ENCODE data around the gene ZDHHC7.
"Not testable (repeated sequence)": the region's sequence is repeated elsewhere in the genome, so short reads cannot be mapped to it uniquely, and the experiment has no call there.

The ZDHHC7 gene

GRCh38 chr16:84938616-84939015 is 72.7 kb downstream of the ZDHHC7 start:
- DNase-seq (ENCODE audit: low spot score), result not testable (repeated sequence)

GRCh38 chr16:84937196-84938005 is 73.9 kb downstream of the ZDHHC7 start:
- DNase-seq (ENCODE audit: low spot score), result no peak

DNA sequence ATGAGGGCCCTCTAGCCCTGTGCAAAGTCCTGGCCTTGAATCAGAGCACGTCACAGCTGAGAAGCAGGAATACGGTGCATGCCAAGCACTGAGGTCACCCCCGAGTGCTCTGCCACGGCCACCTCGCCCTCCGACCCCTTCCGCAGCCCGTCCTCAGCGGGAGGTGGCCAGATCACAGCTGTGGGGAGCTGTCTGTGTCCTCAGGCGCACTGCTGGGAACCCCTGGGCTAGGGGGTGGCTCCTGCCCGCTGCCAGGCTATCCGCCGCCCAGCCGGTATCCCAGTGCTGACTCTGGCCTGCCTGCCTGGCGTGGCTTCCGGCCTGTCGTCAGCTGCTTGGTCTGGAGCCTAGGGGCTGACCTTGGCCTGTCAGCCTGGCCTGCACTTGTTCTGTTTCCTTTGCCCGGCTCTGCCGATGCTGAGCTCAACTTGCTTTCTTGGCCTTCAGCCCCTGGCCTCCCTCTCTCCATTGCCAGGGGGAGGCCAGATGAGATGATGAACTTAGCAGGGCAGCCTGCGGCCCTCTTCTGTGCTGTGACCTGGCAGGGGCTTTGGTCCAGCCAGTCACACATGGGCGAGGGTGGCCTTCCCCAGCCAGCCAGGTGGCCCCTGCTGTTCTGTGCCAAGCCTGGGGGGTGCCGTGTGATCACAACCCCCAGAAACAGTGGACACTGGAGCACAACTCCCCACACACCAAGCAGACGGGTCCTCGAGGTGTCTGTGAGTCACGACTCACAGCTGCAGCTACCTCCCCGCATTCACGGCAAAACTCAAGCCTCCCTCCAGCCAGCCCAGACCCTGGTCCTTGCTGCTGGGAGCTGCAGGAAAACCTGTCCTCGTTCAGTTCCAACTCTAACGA is 77.3 kb downstream of the ZDHHC7 start:
- DNase-seq (ENCODE audit: low spot score), result no peak

DNA sequence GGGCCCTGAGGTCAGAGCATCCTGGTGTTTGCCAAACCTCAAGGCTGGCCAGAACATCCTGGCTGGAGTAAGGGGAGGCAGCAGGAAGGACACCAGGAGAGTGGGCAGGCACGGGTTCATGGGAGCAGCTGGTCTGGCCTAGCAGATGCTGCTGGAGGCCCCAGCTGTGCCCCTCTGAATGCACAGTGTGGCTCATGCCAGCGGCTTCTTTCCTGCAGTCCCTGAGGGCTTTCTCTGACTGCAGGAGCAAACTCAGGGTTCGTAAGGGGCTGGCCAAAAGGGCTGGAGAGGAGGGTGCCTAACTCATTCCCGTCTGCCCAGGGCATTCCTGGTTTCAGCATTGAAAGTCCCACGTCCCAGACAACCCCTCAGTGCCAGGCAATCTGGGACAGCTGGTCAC is 78.7 kb downstream of the ZDHHC7 start:
- no peak for DNase-seq (ENCODE audit: low spot score)

GRCh38 chr16:84931506-84931905 is 79.8 kb downstream of the ZDHHC7 start:
- DNase-seq (ENCODE audit: low spot score), result no peak

DNA sequence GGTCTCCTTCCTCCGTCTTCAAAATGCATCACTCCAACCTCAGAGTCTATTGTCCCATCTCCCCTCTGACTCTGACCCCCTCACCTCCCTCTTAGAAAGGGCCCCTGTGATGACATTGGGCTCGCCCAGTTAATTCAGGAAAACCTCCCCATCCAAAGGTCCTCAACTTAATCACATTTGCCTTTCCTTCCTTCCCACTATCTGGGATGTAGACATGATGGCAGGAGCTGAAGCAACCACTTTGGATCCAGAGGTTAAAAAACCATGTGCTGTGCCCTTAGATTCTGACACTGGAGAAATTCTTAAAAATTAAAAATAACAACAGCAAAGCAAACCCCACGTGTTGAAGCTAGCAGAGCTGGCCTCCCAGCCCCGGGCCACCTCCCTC is 80.2 kb downstream of the ZDHHC7 start:
- DNase-seq (ENCODE audit: low spot score), result no peak

DNA sequence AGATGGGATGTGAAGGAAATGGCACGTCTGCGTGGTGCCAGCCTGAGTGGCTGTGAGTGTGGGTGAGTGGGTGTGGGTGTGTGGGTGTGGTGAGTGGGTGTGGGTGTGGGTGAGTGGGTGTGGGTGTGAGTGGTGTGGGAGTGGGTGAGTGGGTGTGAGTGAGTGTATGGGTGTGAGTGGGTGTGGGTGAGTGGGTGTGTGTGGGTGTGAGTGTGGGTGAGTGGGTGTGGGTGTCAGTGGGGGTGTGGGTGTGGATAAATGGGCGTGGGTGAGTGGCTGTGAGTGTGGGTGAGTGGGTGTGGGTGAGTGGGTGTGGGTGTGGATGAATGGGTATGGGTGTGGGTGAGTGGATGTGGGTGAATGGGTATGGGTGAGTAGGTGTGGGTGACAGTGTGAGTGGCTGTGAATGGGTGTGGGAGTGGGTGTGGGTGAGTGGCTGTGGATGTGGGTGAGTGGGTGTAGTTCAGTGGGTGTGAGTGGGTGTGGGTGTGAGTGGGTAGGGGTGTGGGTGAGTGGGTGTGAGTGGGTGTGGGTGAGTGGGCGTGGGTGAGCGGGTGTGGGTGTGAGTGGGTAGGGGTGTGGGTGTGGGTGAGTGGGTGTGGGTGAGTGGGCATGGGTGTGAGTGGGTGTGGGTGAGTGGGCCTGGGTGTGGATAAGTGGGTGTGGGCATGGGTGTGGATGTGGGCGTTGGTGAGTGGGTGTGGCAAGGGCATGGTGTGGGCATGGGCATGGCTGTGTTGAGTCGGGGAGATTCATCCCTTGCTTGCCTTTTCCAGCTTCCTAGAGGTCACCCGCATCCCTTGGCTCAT is 80.8 kb downstream of the ZDHHC7 start:
- no peak for DNase-seq (ENCODE audit: low spot score)

- no peak for DNase-seq (ENCODE audit: low spot score)
These were observed 81.7 kb downstream of the ZDHHC7 start for GRCh38 chr16:84929421-84930297.

- DNase-seq (ENCODE audit: low spot score), result no peak
These were observed 82.5 kb downstream of the ZDHHC7 start for GRCh38 chr16:84928679-84929420.

DNA sequence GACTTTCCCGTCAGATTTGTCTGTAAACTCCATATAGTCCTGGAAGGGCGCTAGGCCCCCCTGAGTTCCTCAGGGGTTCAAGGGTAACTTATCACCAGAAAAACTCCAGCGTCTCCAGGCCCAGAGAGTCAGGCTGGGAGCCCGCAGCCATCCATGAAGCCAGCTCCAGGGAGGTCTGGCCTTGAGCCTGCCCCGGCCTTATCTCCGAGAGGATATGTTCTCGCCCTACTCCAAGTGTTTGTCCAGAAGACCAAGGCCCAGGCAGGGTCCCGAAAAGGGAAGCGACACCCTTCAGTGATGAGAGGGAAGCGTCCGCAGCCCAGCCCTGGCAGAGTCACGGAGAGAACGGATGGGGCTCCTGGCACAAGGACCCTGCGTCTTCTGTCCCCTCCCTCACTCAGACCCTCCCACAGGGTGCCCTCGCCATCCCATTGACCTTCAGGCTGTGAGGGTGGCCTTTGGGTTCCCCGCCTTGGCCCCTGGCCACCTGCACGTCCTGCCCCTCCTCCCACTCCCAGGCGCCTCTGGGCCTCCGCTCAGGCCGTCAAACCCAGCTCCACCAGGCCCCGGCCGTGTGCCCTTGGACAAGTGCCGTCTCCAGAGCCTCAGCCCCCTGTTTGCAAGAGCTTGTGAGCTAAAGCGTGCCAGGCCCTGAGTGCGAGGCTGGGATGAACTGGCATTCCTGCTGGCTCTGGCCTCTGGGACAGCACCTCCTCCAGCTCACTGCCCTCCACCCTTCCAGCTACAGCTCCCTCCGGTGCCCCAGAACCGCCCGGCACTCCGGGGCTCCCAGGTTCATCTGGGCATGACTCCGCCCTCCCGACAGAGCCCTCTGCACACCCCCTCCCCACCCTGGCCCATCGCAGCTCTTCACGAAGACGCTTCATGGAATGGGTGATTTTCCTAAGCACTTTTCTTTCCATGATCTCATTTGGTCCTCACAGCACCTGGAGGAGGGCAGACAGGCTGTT is 83.4 kb downstream of the ZDHHC7 start:
- no peak for DNase-seq (ENCODE audit: low spot score)

DNA sequence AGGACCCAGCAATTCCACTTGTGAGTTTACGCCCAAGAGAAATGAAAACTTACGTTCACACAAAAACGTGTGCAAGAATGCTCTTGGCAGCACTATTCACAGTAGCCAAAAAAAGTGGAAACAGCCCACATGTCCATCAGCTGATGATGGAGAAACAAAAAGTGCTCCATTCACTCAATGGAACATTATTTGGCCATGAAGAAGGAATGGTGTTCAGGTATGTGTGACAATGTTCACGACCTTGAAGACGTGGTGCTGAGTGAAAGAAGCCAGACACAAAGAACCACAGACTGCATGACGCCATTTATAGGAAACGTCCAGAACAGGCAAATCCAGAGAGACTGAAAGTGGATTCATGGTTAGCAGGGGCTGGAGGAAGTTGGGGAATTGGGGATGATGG is 84.9 kb downstream of the ZDHHC7 start:
- no peak for DNase-seq (ENCODE audit: low spot score)

- DNase-seq (ENCODE audit: low spot score), result no peak
These were observed 85.5 kb downstream of the ZDHHC7 start for GRCh38 chr16:84925773-84926372.

DNA sequence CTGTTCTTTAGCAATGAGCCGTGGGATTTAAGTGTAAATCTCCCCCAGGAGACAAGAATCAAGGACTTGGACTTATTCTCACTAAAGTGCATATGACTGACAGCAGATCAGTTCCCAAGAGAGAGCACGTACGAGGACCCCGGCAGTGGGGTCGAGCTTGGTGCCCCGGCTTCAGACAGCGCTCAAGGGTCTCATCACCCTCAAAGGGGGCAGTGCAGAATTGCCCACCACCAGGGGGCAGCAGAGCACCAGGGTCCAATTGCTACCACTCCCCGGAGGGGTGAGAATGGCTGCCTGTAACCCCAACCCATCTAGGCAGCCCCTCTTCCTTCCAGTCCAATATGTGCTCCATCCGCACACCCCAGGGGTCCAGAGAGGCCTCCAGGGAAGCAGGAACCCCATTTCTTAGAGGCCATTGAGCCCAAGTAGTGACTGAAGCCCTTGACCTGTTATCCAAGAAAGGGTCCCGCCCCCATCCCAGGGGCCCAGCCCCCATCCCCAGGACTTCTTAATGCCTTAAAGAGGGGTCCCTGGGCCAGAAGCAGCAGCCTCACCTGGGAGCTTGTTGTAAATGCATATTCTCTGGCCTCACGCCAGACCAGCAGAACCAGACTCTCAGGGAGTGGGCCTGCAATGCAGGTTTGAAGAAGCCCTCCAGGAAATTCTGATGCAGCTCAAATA is 86.1 kb downstream of the ZDHHC7 start:
- peak; percentile 80 for DNase-seq (ENCODE audit: low spot score)

GRCh38 chr16:84924331-84925091 is 86.8 kb downstream of the ZDHHC7 start:
- peak; percentile 39 for DNase-seq (ENCODE audit: low spot score)
